Psoas muscle (tissue), 8 donors: Measurements from ENCODE around the gene PRPS1. TPM values are rescaled to one million over a fixed set of nuclear protein-coding genes. Genes with fewer than 3 reads are reported as not detected.

Source experiments
- ATAC-seq, 4 donors: fragments of 200-7000 bp; cut with Tn5 transposase; one replicate each; pipeline ENCODE4 v1.9.1; 2020; ENCODE audit warnings: moderate library complexity in 3 of 4, mild to moderate bottlenecking in 2 of 4
- DNase-seq, 2 donors: peaks; one replicate each; pipeline ENCODE4 v3.0.0-alpha.2; 2020
- H3K27ac ChIP-seq: fragments of 200-600 bp; one replicate; pipeline ENCODE4 v1.8.0; 2022
- H3K27me3 ChIP-seq, 3 donors: fragments of 200-600 bp in 1 of 3; one replicate each; pipeline versions ENCODE4 v1.6.1 to v1.8.0; 2013 to 2022; ENCODE audit warnings: low read length in 2 of 3, mild to moderate bottlenecking in 2 of 3, moderate library complexity in 1 of 3; ENCODE audit not compliant: insufficient read depth in 3 of 3
- H3K36me3 ChIP-seq, 2 donors: fragments of 200-600 bp in 1 of 2; one replicate each; pipeline versions ENCODE4 v1.6.1 to v1.8.0; 2013 to 2022; ENCODE audit warnings: low read depth in 1 of 2, mild to moderate bottlenecking in 1 of 2, moderate library complexity in 1 of 2; ENCODE audit not compliant: insufficient read depth in 1 of 2
- H3K4me1 ChIP-seq: fragments of 200-600 bp; one replicate; pipeline ENCODE4 v1.8.0; 2022
- H3K4me3 ChIP-seq: fragments of 200-600 bp; one replicate; pipeline ENCODE4 v1.8.0; 2022; ENCODE audit warnings: mild to moderate bottlenecking
- H3K9me3 ChIP-seq: fragments of 200-600 bp; one replicate; pipeline ENCODE4 v1.8.0; 2022
- WGBS, 3 donors: extraction: QIAGEN DNeasy Blood & Tissue Kit; methylation state at CpG; one replicate each; pipeline versions ENCODE4 v1.1.6 to v1.1.7; 2013; 5-methylcytosine and 5-hydroxymethylcytosine counted together
- intact Hi-C, 2 donors: fragments of 100-400 bp; cut with DNase I; formaldehyde crosslinking; loops; one replicate each; pipeline versions ENCODE4 v1.11.0 to v1.14.2; 2022
- polyA plus RNA-seq, 3 donors: library from polyadenylated mRNA; stranded (reverse); fragments of 200-250 nt; gene quantifications; one replicate each; pipeline ENCODE4 v1.2.3, GENCODE V29; 2013
- total RNA-seq, 4 donors: library from RNA; stranded (reverse); fragmentation: NEBNext Ultra II Directional in 2 of 4; extraction: Animal tissue kit (Norgen Biotek cat#: 25700) in 2 of 4; gene quantifications; one replicate each; pipeline versions ENCODE4 v1.2.1 to v1.2.4, GENCODE V29; 2021 to 2023
- TF ChIP-seq, protein P1 (sequence below): fragments of 200-600 bp; IDR thresholded peaks from one replicate; pipeline ENCODE4 v1.8.0; 2022; ENCODE audit warnings: antibody characterized with exemption
- donor health status: healthy with polysubstance abuse.
- donor health status: DM: no; HTN: no; CAD: no; lungs with moderate emphysema.
- donor health status: Bipolar disorder and iron deficiency.
- donor health status: healthy.
- donor health status: DM: yes; HTN: yes; CAD: no.
- donor health status: DM: no; HTN: no; CAD: no.
- donor health status: DM: no; HTN: no; CAD: no.
- donor health status: DM: yes; HTN: yes; CAD: no.

PRPS1 gene
- total and polyA plus RNA-seq, 7 donors: 20.7 to 63.2 (median 43.1) TPM

DNA sequence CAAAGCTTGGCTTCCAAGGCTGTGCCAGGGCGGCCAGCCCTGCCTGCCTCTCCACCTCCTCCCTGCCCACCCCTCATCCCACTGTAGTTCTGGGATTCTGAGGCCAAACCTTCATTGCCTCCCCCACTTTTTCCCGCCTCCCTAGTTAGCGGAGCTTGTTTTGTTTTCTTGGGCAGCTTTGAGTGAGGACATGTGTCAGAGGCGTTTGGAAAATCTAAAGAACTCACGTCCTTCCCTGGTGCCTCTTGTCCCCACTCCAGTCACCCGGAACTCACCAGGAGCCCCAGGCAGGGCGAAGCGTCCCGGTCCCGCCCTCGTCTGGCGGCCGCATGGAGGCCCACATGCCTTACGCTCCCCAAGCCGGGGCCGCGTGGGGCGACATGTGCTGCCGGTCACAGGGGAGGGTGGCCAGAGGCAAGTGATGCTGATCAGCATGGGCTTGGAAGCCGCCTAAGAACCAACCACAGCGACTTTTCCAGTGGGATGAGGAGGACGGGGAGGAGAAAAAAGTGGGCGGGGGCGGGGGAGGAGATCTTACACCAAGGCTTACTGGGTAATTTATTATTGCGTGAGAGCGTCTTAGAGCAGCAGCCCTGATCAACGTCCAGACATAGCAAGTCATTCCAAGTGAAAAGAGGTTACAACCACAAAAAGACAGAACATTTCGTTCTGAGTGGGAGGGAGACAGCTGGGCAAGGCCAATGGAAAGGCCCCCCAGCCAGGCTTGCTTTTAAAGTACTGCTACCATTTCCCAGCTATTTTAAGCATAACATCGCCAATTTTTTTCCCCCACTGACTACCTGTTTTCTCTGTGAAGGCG lies 48.5 kb downstream of the PRPS1 start:
- DNase-seq (peak; percentile 89 to 93), ATAC-seq (peak; percentile 66 to 73 (median 69))
- H3K9me3 ChIP-seq: no peaks in the 10 kb centered on the region
- WGBS, 3 donors: 7 to 33% (median 19%) methylated on average over 23 to 30 of the region's 30 CpGs
- intact Hi-C loops: loop anchor here in 1 of 2 donors (5.0 kb wide), 1 partner anchor 36 kb away; no protein-coding TSS in a partner anchor
- peaks cover 0 to 21% (median 0%) of the 10 kb centered on the region in 3 donors for H3K27me3 ChIP-seq
- peaks cover 24% of the 10 kb centered on the region for H3K4me1 ChIP-seq
- peak overlapping the region; percentile 59 for H3K4me3 ChIP-seq
- H3K36me3 ChIP-seq: no peaks in the 10 kb centered on the region
- peak overlapping the region; percentile 83 for H3K27ac ChIP-seq
- TF ChIP-seq, protein P1, sequence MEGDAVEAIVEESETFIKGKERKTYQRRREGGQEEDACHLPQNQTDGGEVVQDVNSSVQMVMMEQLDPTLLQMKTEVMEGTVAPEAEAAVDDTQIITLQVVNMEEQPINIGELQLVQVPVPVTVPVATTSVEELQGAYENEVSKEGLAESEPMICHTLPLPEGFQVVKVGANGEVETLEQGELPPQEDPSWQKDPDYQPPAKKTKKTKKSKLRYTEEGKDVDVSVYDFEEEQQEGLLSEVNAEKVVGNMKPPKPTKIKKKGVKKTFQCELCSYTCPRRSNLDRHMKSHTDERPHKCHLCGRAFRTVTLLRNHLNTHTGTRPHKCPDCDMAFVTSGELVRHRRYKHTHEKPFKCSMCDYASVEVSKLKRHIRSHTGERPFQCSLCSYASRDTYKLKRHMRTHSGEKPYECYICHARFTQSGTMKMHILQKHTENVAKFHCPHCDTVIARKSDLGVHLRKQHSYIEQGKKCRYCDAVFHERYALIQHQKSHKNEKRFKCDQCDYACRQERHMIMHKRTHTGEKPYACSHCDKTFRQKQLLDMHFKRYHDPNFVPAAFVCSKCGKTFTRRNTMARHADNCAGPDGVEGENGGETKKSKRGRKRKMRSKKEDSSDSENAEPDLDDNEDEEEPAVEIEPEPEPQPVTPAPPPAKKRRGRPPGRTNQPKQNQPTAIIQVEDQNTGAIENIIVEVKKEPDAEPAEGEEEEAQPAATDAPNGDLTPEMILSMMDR: no peak

DNA sequence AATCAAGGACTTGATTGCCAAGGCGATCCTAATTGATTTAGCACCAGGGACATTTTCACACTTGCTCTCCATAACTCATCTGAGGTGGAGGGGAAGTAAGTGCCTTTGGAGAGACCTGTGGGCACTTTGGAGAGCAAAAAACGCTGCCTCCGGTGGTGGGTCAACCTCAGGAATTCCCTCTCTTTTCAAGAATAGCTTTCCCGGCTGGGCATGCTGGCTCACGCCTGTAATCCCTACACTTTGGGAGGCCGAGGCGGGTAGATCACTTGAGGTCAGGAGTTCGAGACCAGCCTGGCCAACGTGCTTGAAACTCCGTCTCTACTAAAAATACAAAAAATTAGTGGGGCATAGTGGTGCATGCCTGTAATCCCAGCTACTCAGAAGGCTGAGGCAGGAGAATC lies 49.2 kb downstream of the PRPS1 start:
- ATAC-seq (no peak), DNase-seq (no peak)
- H3K27ac ChIP-seq: peak overlapping the region; percentile 83
- H3K9me3 ChIP-seq: no peaks in the 10 kb centered on the region
- WGBS, 3 donors: 39 to 62% (median 51%) methylated on average over 10 of the region's 10 CpGs
- TF ChIP-seq, protein P1: no peak
- peak overlapping the region; percentile 59 for H3K4me3 ChIP-seq
- H3K27me3 ChIP-seq: peaks cover 0 to 21% (median 0%) of the 10 kb centered on the region in 3 donors
- peaks cover 24% of the 10 kb centered on the region for H3K4me1 ChIP-seq
- intact Hi-C loops: loop anchor here in 1 of 2 donors (5.0 kb wide), 1 partner anchor 35 kb away; no protein-coding TSS in a partner anchor
- H3K36me3 ChIP-seq: no peaks in the 10 kb centered on the region

DNA sequence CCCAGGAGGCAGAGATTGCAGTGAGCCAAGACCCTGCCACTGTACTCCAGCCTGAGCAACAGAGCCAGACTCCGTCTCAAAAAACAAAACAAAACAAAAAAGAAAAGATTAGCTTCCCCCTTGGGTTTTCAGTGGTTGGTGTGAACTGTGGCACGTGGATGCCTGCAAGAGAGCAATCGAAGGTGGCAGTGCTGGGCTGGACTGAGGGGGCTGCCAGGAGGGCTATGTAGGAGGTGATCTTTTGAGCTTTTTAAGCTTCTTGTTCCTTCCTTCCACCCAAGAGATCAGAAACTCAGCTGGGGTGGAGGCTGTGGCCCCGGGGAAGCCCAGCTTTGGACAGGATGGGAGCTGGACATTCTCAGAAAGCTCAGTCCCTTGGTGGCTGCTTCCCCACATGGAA lies 49.6 kb downstream of the PRPS1 start:
- WGBS, 3 donors: 54 to 67% (median 59%) methylated on average over 2 to 4 of the region's 4 CpGs
- Histone ChIP-seq H3K36me3 (no peaks in the 10 kb centered on the region), H3K9me3 (no peaks in the 10 kb centered on the region), H3K4me3 (no peak overlapping the region), H3K27me3 (peaks cover 0 to 21% (median 0%) of the 10 kb centered on the region in 3 donors), H3K27ac (peak overlapping the region; percentile 83), H3K4me1 (peaks cover 27% of the 10 kb centered on the region)
- intact Hi-C loops: loop anchor here in 1 of 2 donors (5.0 kb wide), 1 partner anchor 34 kb away; no protein-coding TSS in a partner anchor
- no peak for ATAC-seq
- TF ChIP-seq, protein P1: no peak
- DNase-seq: no peak

DNA sequence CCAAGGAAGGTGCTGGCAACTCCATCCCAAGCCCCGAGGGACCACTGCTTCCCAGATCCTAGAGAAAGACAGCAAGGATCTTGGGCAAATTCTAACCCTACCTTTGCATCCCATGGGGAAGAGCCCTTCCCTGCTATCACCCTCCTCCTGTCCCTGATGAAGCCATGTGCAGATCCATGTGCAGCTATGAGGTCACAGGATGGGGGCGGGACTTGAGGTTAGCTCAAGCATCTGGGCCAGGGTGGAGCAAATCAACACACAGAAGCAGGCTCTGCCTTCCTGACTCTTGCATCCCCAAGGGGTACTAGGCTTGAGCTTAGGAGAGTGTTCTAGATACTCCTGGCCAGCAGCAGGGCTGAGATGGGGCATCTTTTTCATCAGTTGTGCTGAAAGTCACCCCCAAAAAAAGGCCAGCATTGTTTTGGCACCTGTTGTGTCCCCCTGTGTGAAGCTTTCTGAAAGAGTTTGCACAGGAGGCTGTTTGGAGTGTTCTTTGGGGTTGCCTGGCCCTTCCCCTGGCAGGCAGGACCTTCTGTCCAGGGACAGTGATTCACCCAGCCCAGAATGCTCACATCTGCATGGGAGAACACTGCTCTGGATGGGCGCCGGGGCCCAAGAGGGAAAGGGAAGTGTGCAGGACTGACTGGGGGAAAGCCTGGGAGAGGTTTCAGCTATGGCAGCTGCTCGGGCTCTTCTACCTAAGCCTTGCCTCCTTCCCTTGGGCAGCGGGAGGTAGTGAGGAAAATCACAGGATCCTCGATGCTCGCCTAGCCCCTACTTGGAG lies 50.8 kb downstream of the PRPS1 start:
- peak in 3 of 4 donors; percentile 12 to 27 (median 15) for ATAC-seq
- H3K36me3 ChIP-seq: no peaks in the 10 kb centered on the region
- intact Hi-C loops: loop anchor here in 1 of 2 donors (5.0 kb wide), 1 partner anchor 33 kb away; no protein-coding TSS in a partner anchor
- peak overlapping the region; percentile 2 for H3K27ac ChIP-seq
- H3K9me3 ChIP-seq: no peaks in the 10 kb centered on the region
- WGBS, 3 donors: 63 to 70% (median 69%) methylated on average over 3 to 8 of the region's 8 CpGs
- H3K27me3 ChIP-seq: peaks cover 0 to 21% (median 0%) of the 10 kb centered on the region in 3 donors
- H3K4me3 ChIP-seq: no peak overlapping the region
- peaks cover 29% of the 10 kb centered on the region for H3K4me1 ChIP-seq
- TF ChIP-seq, protein P1: no peak
- peak; percentile 83 to 89 for DNase-seq
